ENCODE results near the gene ANKRD12.
"Not testable (repeated sequence)": the region's sequence is repeated elsewhere in the genome, so short reads cannot be mapped to it uniquely, and the experiment has no call there.

Gene ANKRD12

DNA sequence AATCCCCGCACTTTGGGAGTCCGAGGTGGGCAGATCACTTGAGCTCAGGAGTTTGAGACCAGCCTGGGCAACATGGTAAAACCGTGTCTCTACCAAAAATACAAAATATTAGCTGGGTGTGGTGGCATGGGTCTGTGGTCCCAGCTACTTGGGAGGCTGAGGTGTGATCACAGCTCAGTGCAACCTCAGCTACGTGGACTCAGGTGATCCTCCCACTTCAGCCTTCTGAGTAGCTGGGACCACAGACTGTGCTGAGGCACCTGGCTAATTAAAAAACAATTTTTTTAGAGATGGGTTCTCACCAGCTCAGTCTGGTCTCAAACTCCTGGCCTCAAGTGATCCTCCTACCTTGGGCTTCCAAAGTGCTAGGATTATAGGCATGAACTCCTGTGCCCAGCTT lies 23.4 kb downstream of the ANKRD12 start:
- Histone ChIP-seq H3K4me1 (ENCODE audit: control insufficient read depth in 2 of 2, insufficient read depth in 2 of 2, low read length in 2 of 2) (no peaks in the 10 kb centered on the region), H3K4me3 (ENCODE audit: low read length in 2 of 2) (no peak overlapping the region), H3K36me3 (ENCODE audit: control insufficient read depth in 2 of 2, insufficient read depth in 2 of 2, low read length in 2 of 2) (no peaks in the 10 kb centered on the region), H3K9ac (ENCODE audit: low read depth in 1 of 2, low read length in 2 of 2) (no peak overlapping the region), H3K9me3 (ENCODE audit: control insufficient read depth in 2 of 2, low read length in 2 of 2) (no peaks in the 10 kb centered on the region), H3K27me3 (ENCODE audit: control insufficient read depth in 2 of 2, insufficient read depth in 2 of 2, low read length in 2 of 2) (no peaks in the 10 kb centered on the region), H3K27ac (ENCODE audit: low read depth in 2 of 2, low read length in 2 of 2) (no peak overlapping the region)

- not testable (repeated sequence) for H3K36me3 ChIP-seq (ENCODE audit: control insufficient read depth in 2 of 2, insufficient read depth in 2 of 2, low read length in 2 of 2); H3K4me1 ChIP-seq (ENCODE audit: control insufficient read depth in 2 of 2, insufficient read depth in 2 of 2, low read length in 2 of 2); H3K4me3 ChIP-seq (ENCODE audit: low read length in 2 of 2); H3K9me3 ChIP-seq (ENCODE audit: control insufficient read depth in 2 of 2, low read length in 2 of 2); H3K9ac ChIP-seq (ENCODE audit: low read depth in 1 of 2, low read length in 2 of 2); H3K27ac ChIP-seq (ENCODE audit: low read depth in 2 of 2, low read length in 2 of 2); H3K27me3 ChIP-seq (ENCODE audit: control insufficient read depth in 2 of 2, insufficient read depth in 2 of 2, low read length in 2 of 2)
These were observed 26.1 kb downstream of the ANKRD12 start for GRCh38 chr18:9162663-9163062.

- H3K27ac ChIP-seq (ENCODE audit: low read depth in 2 of 2, low read length in 2 of 2); H3K36me3 ChIP-seq (ENCODE audit: control insufficient read depth in 2 of 2, insufficient read depth in 2 of 2, low read length in 2 of 2); H3K27me3 ChIP-seq (ENCODE audit: control insufficient read depth in 2 of 2, insufficient read depth in 2 of 2, low read length in 2 of 2); H3K9me3 ChIP-seq (ENCODE audit: control insufficient read depth in 2 of 2, low read length in 2 of 2); H3K4me1 ChIP-seq (ENCODE audit: control insufficient read depth in 2 of 2, insufficient read depth in 2 of 2, low read length in 2 of 2); H3K9ac ChIP-seq (ENCODE audit: low read depth in 1 of 2, low read length in 2 of 2); H3K4me3 ChIP-seq (ENCODE audit: low read length in 2 of 2): not testable (repeated sequence)
These were observed 27.6 kb downstream of the ANKRD12 start for GRCh38 chr18:9164149-9164548.

GRCh38 chr18:9165883-9166282 lies 29.3 kb downstream of the ANKRD12 start:
- H3K9ac ChIP-seq (ENCODE audit: low read depth in 1 of 2, low read length in 2 of 2); H3K4me1 ChIP-seq (ENCODE audit: control insufficient read depth in 2 of 2, insufficient read depth in 2 of 2, low read length in 2 of 2); H3K36me3 ChIP-seq (ENCODE audit: control insufficient read depth in 2 of 2, insufficient read depth in 2 of 2, low read length in 2 of 2); H3K27me3 ChIP-seq (ENCODE audit: control insufficient read depth in 2 of 2, insufficient read depth in 2 of 2, low read length in 2 of 2); H3K9me3 ChIP-seq (ENCODE audit: control insufficient read depth in 2 of 2, low read length in 2 of 2); H3K4me3 ChIP-seq (ENCODE audit: low read length in 2 of 2); H3K27ac ChIP-seq (ENCODE audit: low read depth in 2 of 2, low read length in 2 of 2): not testable (repeated sequence)

GRCh38 chr18:9169515-9169914 lies 32.9 kb downstream of the ANKRD12 start:
- H3K9me3 ChIP-seq (ENCODE audit: control insufficient read depth in 2 of 2, low read length in 2 of 2); H3K4me3 ChIP-seq (ENCODE audit: low read length in 2 of 2); H3K9ac ChIP-seq (ENCODE audit: low read depth in 1 of 2, low read length in 2 of 2); H3K27ac ChIP-seq (ENCODE audit: low read depth in 2 of 2, low read length in 2 of 2); H3K4me1 ChIP-seq (ENCODE audit: control insufficient read depth in 2 of 2, insufficient read depth in 2 of 2, low read length in 2 of 2); H3K36me3 ChIP-seq (ENCODE audit: control insufficient read depth in 2 of 2, insufficient read depth in 2 of 2, low read length in 2 of 2); H3K27me3 ChIP-seq (ENCODE audit: control insufficient read depth in 2 of 2, insufficient read depth in 2 of 2, low read length in 2 of 2): not testable (repeated sequence)

GRCh38 chr18:9171919-9172318 lies 35.3 kb downstream of the ANKRD12 start:
- H3K4me3 ChIP-seq (ENCODE audit: low read length in 2 of 2); H3K36me3 ChIP-seq (ENCODE audit: control insufficient read depth in 2 of 2, insufficient read depth in 2 of 2, low read length in 2 of 2); H3K9ac ChIP-seq (ENCODE audit: low read depth in 1 of 2, low read length in 2 of 2); H3K27ac ChIP-seq (ENCODE audit: low read depth in 2 of 2, low read length in 2 of 2); H3K4me1 ChIP-seq (ENCODE audit: control insufficient read depth in 2 of 2, insufficient read depth in 2 of 2, low read length in 2 of 2); H3K9me3 ChIP-seq (ENCODE audit: control insufficient read depth in 2 of 2, low read length in 2 of 2); H3K27me3 ChIP-seq (ENCODE audit: control insufficient read depth in 2 of 2, insufficient read depth in 2 of 2, low read length in 2 of 2): not testable (repeated sequence)

DNA sequence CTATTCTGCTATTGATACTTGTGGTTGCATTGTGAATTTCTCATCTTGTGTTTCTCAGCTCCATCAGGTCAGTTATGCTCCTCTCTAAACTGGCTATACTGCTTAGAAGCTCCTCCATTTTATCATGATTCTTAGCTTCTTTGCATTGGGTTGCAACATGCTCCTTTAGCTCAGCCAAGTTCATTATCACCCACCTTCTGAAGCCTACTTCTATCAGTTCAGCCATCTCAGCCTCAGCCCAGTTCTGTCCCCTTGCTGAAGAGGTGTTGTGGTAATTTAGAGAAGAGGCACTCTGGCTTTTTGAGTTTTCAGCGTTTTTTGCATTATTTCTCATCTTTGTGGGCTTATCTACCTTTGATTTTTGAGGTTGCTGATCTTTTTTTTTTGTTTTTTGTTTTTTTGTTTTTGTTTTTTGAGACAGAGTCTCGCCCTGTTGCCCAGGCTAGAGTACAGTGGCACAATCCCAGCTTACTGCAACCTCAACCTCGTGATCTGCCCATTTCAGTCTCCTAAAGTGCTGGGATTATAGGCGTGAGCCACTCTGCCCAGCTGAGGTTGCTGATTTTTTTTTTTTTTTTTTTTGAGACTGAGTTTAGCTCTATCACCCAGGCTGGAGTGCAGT lies 36.0 kb downstream of the ANKRD12 start:
- Histone ChIP-seq H3K4me1 (ENCODE audit: control insufficient read depth in 2 of 2, insufficient read depth in 2 of 2, low read length in 2 of 2) (no peaks in the 10 kb centered on the region), H3K27ac (ENCODE audit: low read depth in 2 of 2, low read length in 2 of 2) (no peak overlapping the region)

GRCh38 chr18:9173770-9174233 lies 37.2 kb downstream of the ANKRD12 start:
- no peaks in the 10 kb centered on the region for H3K9me3 ChIP-seq (ENCODE audit: control insufficient read depth in 2 of 2, low read length in 2 of 2)
- H3K4me3 ChIP-seq (ENCODE audit: low read length in 2 of 2) = no peak overlapping the region
- H3K36me3 ChIP-seq (ENCODE audit: control insufficient read depth in 2 of 2, insufficient read depth in 2 of 2, low read length in 2 of 2) = no peaks in the 10 kb centered on the region
- H3K4me1 ChIP-seq (ENCODE audit: control insufficient read depth in 2 of 2, insufficient read depth in 2 of 2, low read length in 2 of 2) = no peaks in the 10 kb centered on the region
- H3K27me3 ChIP-seq (ENCODE audit: control insufficient read depth in 2 of 2, insufficient read depth in 2 of 2, low read length in 2 of 2) = no peaks in the 10 kb centered on the region
- no peak overlapping the region for H3K27ac ChIP-seq (ENCODE audit: low read depth in 2 of 2, low read length in 2 of 2)
- H3K9ac ChIP-seq (ENCODE audit: low read depth in 1 of 2, low read length in 2 of 2) = no peak overlapping the region

More for the DNA sequence above, 36.0 kb downstream of the ANKRD12 start:
- Histone ChIP-seq H3K9ac (ENCODE audit: low read depth in 1 of 2, low read length in 2 of 2) (no peak overlapping the region), H3K4me3 (ENCODE audit: low read length in 2 of 2) (no peak overlapping the region), H3K36me3 (ENCODE audit: control insufficient read depth in 2 of 2, insufficient read depth in 2 of 2, low read length in 2 of 2) (no peaks in the 10 kb centered on the region), H3K9me3 (ENCODE audit: control insufficient read depth in 2 of 2, low read length in 2 of 2) (no peaks in the 10 kb centered on the region), H3K27me3 (ENCODE audit: control insufficient read depth in 2 of 2, insufficient read depth in 2 of 2, low read length in 2 of 2) (no peaks in the 10 kb centered on the region)

GRCh38 chr18:9174302-9174701 lies 37.7 kb downstream of the ANKRD12 start:
- Histone ChIP-seq H3K27me3 (ENCODE audit: control insufficient read depth in 2 of 2, insufficient read depth in 2 of 2, low read length in 2 of 2) (no peaks in the 10 kb centered on the region), H3K9ac (ENCODE audit: low read depth in 1 of 2, low read length in 2 of 2) (no peak overlapping the region), H3K27ac (ENCODE audit: low read depth in 2 of 2, low read length in 2 of 2) (no peak overlapping the region), H3K4me1 (ENCODE audit: control insufficient read depth in 2 of 2, insufficient read depth in 2 of 2, low read length in 2 of 2) (no peaks in the 10 kb centered on the region), H3K4me3 (ENCODE audit: low read length in 2 of 2) (no peak overlapping the region), H3K9me3 (ENCODE audit: control insufficient read depth in 2 of 2, low read length in 2 of 2) (no peaks in the 10 kb centered on the region), H3K36me3 (ENCODE audit: control insufficient read depth in 2 of 2, insufficient read depth in 2 of 2, low read length in 2 of 2) (no peaks in the 10 kb centered on the region)

DNA sequence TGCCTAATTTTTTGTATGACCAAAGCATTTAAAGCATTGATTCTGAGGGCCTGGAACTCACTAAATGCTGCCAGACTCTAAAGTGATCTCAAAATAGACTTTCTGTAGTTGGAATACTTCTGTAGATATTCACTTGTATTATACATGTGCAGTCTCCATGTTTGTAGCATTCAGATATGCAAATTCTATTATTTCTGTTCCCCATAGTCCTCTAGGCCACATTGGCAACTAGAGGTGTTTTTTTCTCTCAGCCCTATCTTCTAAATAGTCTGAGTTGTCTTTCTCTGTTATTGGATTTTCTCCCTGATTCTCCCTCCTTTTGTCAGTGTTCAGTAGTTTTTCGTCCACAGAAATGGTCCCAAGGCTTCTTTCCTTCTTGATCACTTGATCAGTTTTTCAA lies 38.5 kb downstream of the ANKRD12 start:
- H3K9me3 ChIP-seq (ENCODE audit: control insufficient read depth in 2 of 2, low read length in 2 of 2) = no peaks in the 10 kb centered on the region
- H3K27me3 ChIP-seq (ENCODE audit: control insufficient read depth in 2 of 2, insufficient read depth in 2 of 2, low read length in 2 of 2) = no peaks in the 10 kb centered on the region
- H3K36me3 ChIP-seq (ENCODE audit: control insufficient read depth in 2 of 2, insufficient read depth in 2 of 2, low read length in 2 of 2) = no peaks in the 10 kb centered on the region
- no peak overlapping the region for H3K9ac ChIP-seq (ENCODE audit: low read depth in 1 of 2, low read length in 2 of 2)
- H3K27ac ChIP-seq (ENCODE audit: low read depth in 2 of 2, low read length in 2 of 2) = no peak overlapping the region
- no peaks in the 10 kb centered on the region for H3K4me1 ChIP-seq (ENCODE audit: control insufficient read depth in 2 of 2, insufficient read depth in 2 of 2, low read length in 2 of 2)
- no peak overlapping the region for H3K4me3 ChIP-seq (ENCODE audit: low read length in 2 of 2)

DNA sequence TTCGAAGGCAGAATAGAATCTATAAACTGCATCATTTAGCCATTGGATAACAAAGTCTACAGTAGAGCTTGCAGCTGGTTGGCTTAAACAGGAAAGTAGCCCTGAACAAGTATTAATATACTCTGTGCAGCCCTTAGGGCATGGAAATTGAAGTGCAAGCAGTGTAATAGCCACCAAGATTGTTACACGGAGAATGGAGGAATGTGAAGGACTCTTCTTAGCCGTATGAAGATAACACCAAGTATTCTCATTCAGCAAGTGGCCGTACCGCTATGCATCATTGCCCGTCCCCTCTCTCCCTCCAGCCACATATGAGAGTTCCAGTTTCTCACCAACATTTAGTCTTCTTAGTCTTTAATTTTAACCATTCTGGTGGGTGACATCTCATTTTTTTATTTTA lies 40.5 kb downstream of the ANKRD12 start:
- Histone ChIP-seq H3K27ac (ENCODE audit: low read depth in 2 of 2, low read length in 2 of 2) (no peak overlapping the region), H3K36me3 (ENCODE audit: control insufficient read depth in 2 of 2, insufficient read depth in 2 of 2, low read length in 2 of 2) (no peaks in the 10 kb centered on the region), H3K9ac (ENCODE audit: low read depth in 1 of 2, low read length in 2 of 2) (no peak overlapping the region), H3K9me3 (ENCODE audit: control insufficient read depth in 2 of 2, low read length in 2 of 2) (no peaks in the 10 kb centered on the region), H3K27me3 (ENCODE audit: control insufficient read depth in 2 of 2, insufficient read depth in 2 of 2, low read length in 2 of 2) (no peaks in the 10 kb centered on the region), H3K4me3 (ENCODE audit: low read length in 2 of 2) (no peak overlapping the region), H3K4me1 (ENCODE audit: control insufficient read depth in 2 of 2, insufficient read depth in 2 of 2, low read length in 2 of 2) (no peaks in the 10 kb centered on the region)

All from mucosa of rectum (tissue), 2 donors.